H9 (cell line): ENCODE data around the gene SLC22A17. TPM values are rescaled to one million over a fixed set of nuclear protein-coding genes. Genes with fewer than 3 reads are reported as not detected.
"Not testable (repeated sequence)": the region's sequence is repeated elsewhere in the genome, so short reads cannot be mapped to it uniquely, and the experiment has no call there.

ENCODE experiments used
- DNase-seq: peaks from one replicate; pipeline ENCODE4 v3.0.0-alpha.2; 2017
- H2AFZ ChIP-seq: one replicate; pipeline ENCODE4 v1.6.1; 2013; ENCODE audit warnings: mild to moderate bottlenecking, low read length, control low read depth, moderate library complexity
- H2AK5ac ChIP-seq: 2 replicates; pipeline ENCODE4 v1.6.1; 2013; ENCODE audit warnings: low read length, control low read depth, mixed read lengths; ENCODE audit not compliant: insufficient read length
- H2BK120ac ChIP-seq: one replicate; pipeline ENCODE4 v1.6.1; 2013; ENCODE audit warnings: low read depth, mild to moderate bottlenecking, low read length, control low read depth, inconsistent platforms; ENCODE audit not compliant: poor library complexity, severe bottlenecking
- H2BK12ac ChIP-seq: 2 replicates; pipeline ENCODE4 v1.6.1; 2013; ENCODE audit warnings: low read length, control low read depth, mixed read lengths, low read depth; ENCODE audit not compliant: insufficient read length
- H2BK15ac ChIP-seq: 2 replicates; pipeline ENCODE4 v1.6.1; 2013; ENCODE audit warnings: low read depth, low read length, control low read depth
- H2BK20ac ChIP-seq: one replicate; pipeline ENCODE4 v1.6.1; 2013; ENCODE audit warnings: low read depth, mild to moderate bottlenecking, low read length, control low read depth, inconsistent platforms; ENCODE audit not compliant: poor library complexity, severe bottlenecking
- H2BK5ac ChIP-seq: 2 replicates; pipeline ENCODE4 v1.6.1; 2013; ENCODE audit warnings: low read length, control low read depth, mixed read lengths; ENCODE audit not compliant: insufficient read length
- H3K14ac ChIP-seq: 2 replicates; pipeline ENCODE4 v1.6.1; 2013; ENCODE audit warnings: low read length, control low read depth; ENCODE audit not compliant: insufficient read depth
- H3K18ac ChIP-seq: 2 replicates; pipeline ENCODE4 v1.6.1; 2013; ENCODE audit warnings: low read depth, mild to moderate bottlenecking, mixed read lengths, low read length, control low read depth; ENCODE audit not compliant: insufficient read length
- H3K23ac ChIP-seq: 2 replicates; pipeline ENCODE4 v1.6.1; 2013; ENCODE audit warnings: low read length, control low read depth, mixed read lengths, low read depth; ENCODE audit not compliant: insufficient read length
- H3K23me2 ChIP-seq: 2 replicates; pipeline ENCODE4 v1.6.1; 2013; ENCODE audit warnings: low read depth, mild to moderate bottlenecking, mixed read lengths, low read length, control low read depth; ENCODE audit not compliant: insufficient read length, poor library complexity, severe bottlenecking
- H3K27ac ChIP-seq: 2 replicates; pipeline ENCODE4 v1.5.1; 2013; ENCODE audit warnings: low read length, control low read depth, mixed read lengths, low read depth; ENCODE audit not compliant: insufficient read length
- H3K27me3 ChIP-seq: 2 replicates; pipeline ENCODE4 v1.6.1; 2013; ENCODE audit warnings: low read length, control low read depth, inconsistent platforms; ENCODE audit not compliant: insufficient read depth
- H3K4ac ChIP-seq: 2 replicates; pipeline ENCODE4 v1.6.1; 2013; ENCODE audit warnings: low read depth, mild to moderate bottlenecking, control low read depth, inconsistent platforms, low read length, moderate library complexity
- H3K4me1 ChIP-seq: 2 replicates; pipeline ENCODE4 v1.6.1; 2013; ENCODE audit warnings: low read length, control low read depth, inconsistent platforms; ENCODE audit not compliant: insufficient read depth
- H3K4me2 ChIP-seq: 2 replicates; pipeline ENCODE4 v1.6.1; 2013; ENCODE audit warnings: low read length, control low read depth, mixed read lengths; ENCODE audit not compliant: insufficient read length, insufficient read depth
- H3K56ac ChIP-seq: 2 replicates; pipeline ENCODE4 v1.6.1; 2013; ENCODE audit warnings: low read depth, mild to moderate bottlenecking, mixed read lengths, low read length, control low read depth; ENCODE audit not compliant: insufficient read length
- H3K79me1 ChIP-seq: 2 replicates; pipeline ENCODE4 v1.6.1; 2013; ENCODE audit warnings: low read depth, mild to moderate bottlenecking, moderate library complexity, low read length, control low read depth, inconsistent platforms; ENCODE audit not compliant: insufficient read depth, poor library complexity, severe bottlenecking
- H3K79me2 ChIP-seq: 2 replicates; pipeline ENCODE4 v1.6.1; 2013; ENCODE audit warnings: low read length, control low read depth, inconsistent platforms; ENCODE audit not compliant: insufficient read depth
- H3K9ac ChIP-seq: 2 replicates; pipeline ENCODE4 v1.6.1; 2013; ENCODE audit warnings: low read length, control low read depth, mixed read lengths; ENCODE audit not compliant: insufficient read length; ENCODE audit errors: extremely low read depth
- H3K9me3 ChIP-seq: one replicate; pipeline ENCODE4 v1.6.1; 2013; ENCODE audit warnings: low read depth, low read length, inconsistent platforms; ENCODE audit not compliant: control insufficient read depth
- H3T11ph ChIP-seq: one replicate; pipeline ENCODE4 v1.6.1; 2013; ENCODE audit warnings: mild to moderate bottlenecking, low read length, control low read depth, inconsistent platforms
- H4K20me1 ChIP-seq: one replicate; pipeline ENCODE4 v1.6.1; 2013; ENCODE audit not compliant: control insufficient read depth, insufficient read length, insufficient read depth
- H4K5ac ChIP-seq: 2 replicates; pipeline ENCODE4 v1.6.1; 2013; ENCODE audit warnings: low read depth, mild to moderate bottlenecking, mixed read lengths, low read length, control low read depth; ENCODE audit not compliant: insufficient read length
- H4K8ac ChIP-seq: replicated peaks from 2 replicates; pipeline ENCODE4 v1.6.1; 2013; ENCODE audit warnings: low read length, control low read depth, mixed read lengths, low read depth; ENCODE audit not compliant: insufficient read length
- H4K91ac ChIP-seq: 2 replicates; pipeline ENCODE4 v1.6.1; 2013; ENCODE audit warnings: low read depth, mild to moderate bottlenecking, moderate library complexity, mixed read lengths, low read length, control low read depth; ENCODE audit not compliant: insufficient read length
- H3K27ac Mint-ChIP-seq, 3 experiments: 2 replicates in 2 of 3; 3 replicates in 1 of 3; pipeline ENCODE4 v1.8.0; 2020 to 2021; ENCODE audit warnings: mixed read lengths in 3 of 3, mild to moderate bottlenecking in 1 of 3, moderate library complexity in 1 of 3
- H3K27me3 Mint-ChIP-seq: 2 replicates; pipeline ENCODE4 v1.8.0; 2021; ENCODE audit warnings: low read depth, mild to moderate bottlenecking, moderate library complexity, mixed read lengths
- H3K36me3 Mint-ChIP-seq, 3 experiments: 2 replicates in 2 of 3; 3 replicates in 1 of 3; pipeline ENCODE4 v1.8.0; 2020 to 2021; ENCODE audit warnings: low read depth in 3 of 3, mixed read lengths in 3 of 3; ENCODE audit not compliant: insufficient read depth in 1 of 3
- H3K4me1 Mint-ChIP-seq, 2 experiments: 2 replicates each; pipeline ENCODE4 v1.8.0; 2020; ENCODE audit warnings: mixed read lengths in 2 of 2
- H3K4me3 Mint-ChIP-seq, 2 experiments: 2 replicates in 1 of 2; 3 replicates in 1 of 2; pipeline ENCODE4 v1.8.0; 2020 to 2021; ENCODE audit warnings: mild to moderate bottlenecking in 2 of 2, mixed read lengths in 2 of 2, moderate library complexity in 1 of 2
- H3K9me3 Mint-ChIP-seq, 2 experiments: 2 replicates in 1 of 2; 3 replicates in 1 of 2; pipeline ENCODE4 v1.8.0; 2020; ENCODE audit warnings: mild to moderate bottlenecking in 2 of 2, mixed read lengths in 2 of 2, moderate library complexity in 1 of 2
- WGBS: extraction: QIAGEN DNeasy Blood & Tissue Kit; methylation state at CpG from one replicate; pipeline ENCODE4 v1.1.7; 2013; ENCODE audit warnings: missing lambda C conversion rate, low lambda C conversion rate, mixed read lengths; ENCODE audit not compliant: insufficient read length; ENCODE audit errors: extremely low coverage; 5-methylcytosine and 5-hydroxymethylcytosine counted together
- total RNA-seq: library from RNA; stranded (reverse); gene quantifications from 2 replicates; pipeline ENCODE4 v1.2.1, GENCODE V29; 2021
- TF ChIP-seq, protein P1 (sequence below): fragments of 200-600 bp; sonication (generic); conservative IDR thresholded peaks from 3 replicates; pipeline ENCODE4 v1.8.0; 2021; ENCODE audit warnings: antibody characterized with exemption, mild to moderate bottlenecking

The SLC22A17 gene
- total RNA-seq, 1 experiment from 2014 or later, result 33.0 TPM

DNA sequence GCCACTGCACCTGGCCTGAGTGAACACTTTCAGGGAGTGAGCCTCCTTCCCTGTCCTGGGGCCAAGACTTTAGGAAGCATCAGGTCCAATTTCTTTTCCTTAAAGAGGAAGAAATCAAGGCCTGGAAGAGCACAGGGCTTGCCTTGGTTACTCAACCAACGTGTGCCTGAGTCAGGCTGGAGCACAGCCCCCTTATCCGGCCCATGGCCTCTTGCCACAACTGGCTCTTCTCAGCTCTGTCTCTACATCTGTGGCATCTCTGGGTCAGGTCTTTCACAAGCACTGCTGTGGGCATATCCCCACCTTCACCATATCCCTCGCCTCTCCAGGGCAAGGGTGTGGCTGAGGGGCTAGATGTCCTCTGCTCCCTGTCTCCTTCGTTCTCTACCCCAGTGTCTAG, 48.6 kb upstream of the SLC22A17 start:
- no CpG with 5 or more reads among the region's 4 CpGs for WGBS

DNA sequence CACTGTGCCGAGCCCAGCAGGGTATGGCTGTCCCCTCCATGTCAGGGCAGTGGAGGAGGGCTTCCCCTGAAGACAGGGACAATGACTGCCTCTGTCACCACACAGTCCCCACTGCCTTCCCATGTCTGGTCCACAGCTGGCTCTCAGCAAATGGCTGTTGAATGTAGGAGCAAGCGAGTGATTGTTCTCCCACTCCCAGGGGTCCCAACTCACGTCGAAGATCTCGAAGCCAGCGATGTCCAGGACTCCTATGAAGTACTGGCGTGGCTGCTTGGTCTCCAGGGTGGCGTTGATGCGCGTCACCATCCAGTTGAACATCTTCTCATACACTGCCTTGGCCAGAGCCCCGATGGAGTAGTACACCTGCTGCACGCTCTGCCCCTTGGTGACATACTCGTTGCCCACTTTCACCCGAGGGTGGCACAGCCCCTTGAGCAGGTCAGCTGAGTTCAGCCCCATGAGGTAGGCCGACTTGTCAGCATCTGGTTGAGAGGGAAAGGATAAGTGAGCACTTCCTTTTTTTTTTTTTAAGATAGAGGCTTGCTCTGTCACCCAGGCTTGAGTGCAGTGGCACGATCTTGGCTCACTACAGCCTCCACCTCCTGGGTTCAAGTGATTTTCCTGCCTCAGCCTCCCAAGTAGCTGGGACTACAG, 47.9 kb upstream of the SLC22A17 start:
- H4K91ac ChIP-seq, H4K20me1 ChIP-seq, H3K4me1 Mint-ChIP-seq, H2BK5ac ChIP-seq, H2BK20ac ChIP-seq, H3T11ph ChIP-seq, H3K18ac ChIP-seq, H3K4me2 ChIP-seq, H3K56ac ChIP-seq, H2BK15ac ChIP-seq, H3K4me1 ChIP-seq, H3K27ac ChIP-seq, H3K14ac ChIP-seq, H3K9me3 Mint-ChIP-seq, H3K23me2 ChIP-seq, H3K27ac Mint-ChIP-seq, H3K27me3 ChIP-seq, H4K8ac ChIP-seq, H3K36me3 Mint-ChIP-seq, H3K9me3 ChIP-seq, H4K5ac ChIP-seq, H3K79me2 ChIP-seq, H2BK12ac ChIP-seq, H3K9ac ChIP-seq, H3K4me3 Mint-ChIP-seq, H2BK120ac ChIP-seq, DNase-seq, H3K79me1 ChIP-seq, H3K4ac ChIP-seq, H3K23ac ChIP-seq, H2AK5ac ChIP-seq, H2AFZ ChIP-seq: not testable (repeated sequence)
- H3K27me3 Mint-ChIP-seq, result peaks cover 43% of the 10 kb centered on the region
- no CpG with 5 or more reads among the region's 16 CpGs for WGBS

More for the DNA sequence above, 48.6 kb upstream of the SLC22A17 start:
- Histone ChIP-seq H3K4me2 (no peak overlapping the region), H3K4ac (no peak overlapping the region), H2BK120ac (no peak overlapping the region), H3K9me3 (no peaks in the 10 kb centered on the region), H3K23ac (no peak overlapping the region), H4K8ac (no peak overlapping the region), H3K23me2 (no peaks in the 10 kb centered on the region), H3K4me1 (no peaks in the 10 kb centered on the region), H3K14ac (no peak overlapping the region), H2BK20ac (no peak overlapping the region), H2BK12ac (no peak overlapping the region), H3K18ac (no peak overlapping the region), H3K27ac (no peak overlapping the region), H4K5ac (no peak overlapping the region), H2AK5ac (no peak overlapping the region), H4K20me1 (no peaks in the 10 kb centered on the region), H2AFZ (no peak overlapping the region), H2BK15ac (no peak overlapping the region), H2BK5ac (no peak overlapping the region), H3K79me2 (no peaks in the 10 kb centered on the region), H3K56ac (no peak overlapping the region), H3K27me3 (no peaks in the 10 kb centered on the region), H4K91ac (no peak overlapping the region), H3T11ph (no peak overlapping the region), H3K79me1 (no peaks in the 10 kb centered on the region), H3K9ac (no peak overlapping the region)
- no peak overlapping the region for H3K4me3 Mint-ChIP-seq
- H3K36me3 Mint-ChIP-seq, result no peaks in the 10 kb centered on the region
- peaks cover 50% of the 10 kb centered on the region for H3K27me3 Mint-ChIP-seq
- TF ChIP-seq, protein P1, sequence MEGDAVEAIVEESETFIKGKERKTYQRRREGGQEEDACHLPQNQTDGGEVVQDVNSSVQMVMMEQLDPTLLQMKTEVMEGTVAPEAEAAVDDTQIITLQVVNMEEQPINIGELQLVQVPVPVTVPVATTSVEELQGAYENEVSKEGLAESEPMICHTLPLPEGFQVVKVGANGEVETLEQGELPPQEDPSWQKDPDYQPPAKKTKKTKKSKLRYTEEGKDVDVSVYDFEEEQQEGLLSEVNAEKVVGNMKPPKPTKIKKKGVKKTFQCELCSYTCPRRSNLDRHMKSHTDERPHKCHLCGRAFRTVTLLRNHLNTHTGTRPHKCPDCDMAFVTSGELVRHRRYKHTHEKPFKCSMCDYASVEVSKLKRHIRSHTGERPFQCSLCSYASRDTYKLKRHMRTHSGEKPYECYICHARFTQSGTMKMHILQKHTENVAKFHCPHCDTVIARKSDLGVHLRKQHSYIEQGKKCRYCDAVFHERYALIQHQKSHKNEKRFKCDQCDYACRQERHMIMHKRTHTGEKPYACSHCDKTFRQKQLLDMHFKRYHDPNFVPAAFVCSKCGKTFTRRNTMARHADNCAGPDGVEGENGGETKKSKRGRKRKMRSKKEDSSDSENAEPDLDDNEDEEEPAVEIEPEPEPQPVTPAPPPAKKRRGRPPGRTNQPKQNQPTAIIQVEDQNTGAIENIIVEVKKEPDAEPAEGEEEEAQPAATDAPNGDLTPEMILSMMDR, result no peak
- H3K27ac Mint-ChIP-seq, result no peak overlapping the region
- DNase-seq, result no peak
- peaks cover 6 to 13% of the 10 kb centered on the region in 2 experiments for H3K4me1 Mint-ChIP-seq
- H3K9me3 Mint-ChIP-seq, result no peaks in the 10 kb centered on the region; a peak in 1 of 5 replicates
